Endodermal cell (in vitro differentiated cells): ENCODE results near the gene ARID5A. TPM values are rescaled to one million over a fixed set of nuclear protein-coding genes. Genes with fewer than 3 reads are reported as not detected.

Experiments used
- DNase-seq: peaks from one replicate; pipeline ENCODE4 v3.0.0-alpha.2; 2017
- H3K27ac ChIP-seq: 2 replicates; pipeline ENCODE4 v1.5.1; 2013; ENCODE audit warnings: mild to moderate bottlenecking, low read depth, low read length, moderate library complexity
- H3K27me3 ChIP-seq: 2 replicates; pipeline ENCODE4 v1.6.1; 2013; ENCODE audit warnings: mild to moderate bottlenecking, low read length, moderate library complexity; ENCODE audit not compliant: insufficient read depth, control insufficient read depth, poor library complexity, severe bottlenecking
- H3K36me3 ChIP-seq: 2 replicates; pipeline ENCODE4 v1.7.0; 2013; ENCODE audit warnings: mild to moderate bottlenecking, low read length, moderate library complexity; ENCODE audit not compliant: control insufficient read depth, insufficient read depth
- H3K4me1 ChIP-seq: one replicate; pipeline ENCODE4 v1.7.0; 2013; ENCODE audit warnings: low read length; ENCODE audit not compliant: control insufficient read depth, insufficient read depth
- H3K4me3 ChIP-seq: 2 replicates; pipeline ENCODE4 v1.5.1; 2013; ENCODE audit warnings: mild to moderate bottlenecking, low read length, moderate library complexity
- H3K9ac ChIP-seq: 2 replicates; pipeline ENCODE4 v1.6.1; 2013; ENCODE audit warnings: mild to moderate bottlenecking, low read length, moderate library complexity; ENCODE audit not compliant: poor library complexity, severe bottlenecking; ENCODE audit errors: extremely low read depth
- H3K9me3 ChIP-seq: 2 replicates; pipeline ENCODE4 v1.6.1; 2013; ENCODE audit warnings: mild to moderate bottlenecking, low read length, moderate library complexity; ENCODE audit not compliant: control insufficient read depth
- H3K27ac Mint-ChIP-seq: 2 replicates; pipeline ENCODE4 v1.8.0; 2020; ENCODE audit warnings: mixed read lengths
- H3K27me3 Mint-ChIP-seq: 2 replicates; pipeline ENCODE4 v1.8.0; 2021; ENCODE audit warnings: mild to moderate bottlenecking, mixed read lengths; ENCODE audit not compliant: insufficient read depth
- H3K36me3 Mint-ChIP-seq: 2 replicates; pipeline ENCODE4 v1.8.0; 2020; ENCODE audit warnings: low read depth, mixed read lengths
- H3K4me1 Mint-ChIP-seq: 2 replicates; pipeline ENCODE4 v1.8.0; 2020; ENCODE audit warnings: mixed read lengths
- H3K4me3 Mint-ChIP-seq: 2 replicates; pipeline ENCODE4 v1.8.0; 2020; ENCODE audit warnings: mild to moderate bottlenecking, moderate library complexity, mixed read lengths
- H3K9me3 Mint-ChIP-seq: 2 replicates; pipeline ENCODE4 v1.8.0; 2020; ENCODE audit warnings: mild to moderate bottlenecking, mixed read lengths
- WGBS, 2 experiments: methylation state at CpG; one replicate each; pipeline versions ENCODE4 v1.1.5 to v1.1.7; 2013; ENCODE audit warnings: missing lambda C conversion rate in 2 of 2, mixed read lengths in 1 of 2; ENCODE audit not compliant: insufficient coverage in 1 of 2, insufficient read length in 1 of 2; 5-methylcytosine and 5-hydroxymethylcytosine counted together
- total RNA-seq, 2 donors: library from RNA; stranded (reverse); fragmentation: NEBNext Ultra II Directional in 1 of 2; extraction: Animal tissue kit (Norgen Biotek cat#: 25700) in 1 of 2; gene quantifications; 2 replicates in 1 of 2; 3 replicates in 1 of 2; pipeline ENCODE4 v1.2.1, GENCODE V29; 2021
- TF ChIP-seq, protein P1 (sequence below): fragments of 200-600 bp; sonication (generic); conservative IDR thresholded peaks from 2 replicates; pipeline ENCODE4 v1.5.0; 2021; ENCODE audit warnings: antibody characterized with exemption, mild to moderate bottlenecking

Gene ARID5A
- total RNA-seq, 2 donors from 2014 or later = 1.8 to 3.5 TPM

DNA sequence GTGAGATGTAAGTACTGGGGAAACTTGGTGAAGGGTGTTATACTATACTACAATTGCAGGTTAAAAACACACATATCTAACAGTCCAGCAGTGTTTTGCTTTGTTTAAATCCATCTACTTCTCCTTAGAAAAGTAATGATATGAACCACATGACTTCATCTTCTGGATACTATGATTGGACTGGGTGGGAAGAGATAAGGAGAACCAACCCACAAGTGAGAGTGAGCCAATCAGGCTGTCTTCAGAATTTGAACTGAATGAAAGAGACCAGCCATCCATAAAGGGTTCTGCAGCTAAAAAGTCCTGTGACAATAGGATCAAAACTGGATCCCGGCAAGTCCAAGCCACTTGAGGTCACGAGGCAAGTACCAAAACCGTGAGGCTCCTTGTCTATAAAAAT, 54.9 kb downstream of the ARID5A start:
- H3K4me1 Mint-ChIP-seq = no peaks in the 10 kb centered on the region

DNA sequence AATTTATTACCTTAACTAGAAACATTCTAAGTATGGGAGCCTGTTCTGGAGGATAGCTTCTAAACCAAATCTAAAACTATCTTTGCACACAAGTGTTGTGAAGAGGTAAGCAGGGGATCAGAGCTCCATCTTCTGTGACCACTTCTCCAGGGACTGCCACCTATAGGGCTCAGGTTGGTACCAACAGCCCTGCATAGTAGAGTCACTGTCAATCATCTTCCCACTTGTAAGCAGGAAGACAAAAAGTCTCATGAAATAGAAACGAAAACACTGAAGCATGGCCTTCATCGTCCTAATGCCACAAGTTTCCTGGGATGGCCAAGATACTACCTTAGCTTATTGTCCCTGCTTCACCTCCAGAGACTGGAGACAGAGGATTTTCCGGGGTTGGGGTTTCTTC, 57.7 kb downstream of the ARID5A start:
- Mint-ChIP-seq H3K4me3 (no peak overlapping the region), H3K27ac (no peak overlapping the region), H3K4me1 (no peaks in the 10 kb centered on the region), H3K9me3 (no peaks in the 10 kb centered on the region), H3K27me3 (no peaks in the 10 kb centered on the region), H3K36me3 (peaks cover 63% of the 10 kb centered on the region)
- WGBS, 2 experiments = 96% methylated on average over 2 to 3 of the region's 3 CpGs
- H3K9ac ChIP-seq = no peak overlapping the region
- no peaks in the 10 kb centered on the region for H3K9me3 ChIP-seq
- H3K27me3 ChIP-seq = no peaks in the 10 kb centered on the region
- TF ChIP-seq, protein P1, sequence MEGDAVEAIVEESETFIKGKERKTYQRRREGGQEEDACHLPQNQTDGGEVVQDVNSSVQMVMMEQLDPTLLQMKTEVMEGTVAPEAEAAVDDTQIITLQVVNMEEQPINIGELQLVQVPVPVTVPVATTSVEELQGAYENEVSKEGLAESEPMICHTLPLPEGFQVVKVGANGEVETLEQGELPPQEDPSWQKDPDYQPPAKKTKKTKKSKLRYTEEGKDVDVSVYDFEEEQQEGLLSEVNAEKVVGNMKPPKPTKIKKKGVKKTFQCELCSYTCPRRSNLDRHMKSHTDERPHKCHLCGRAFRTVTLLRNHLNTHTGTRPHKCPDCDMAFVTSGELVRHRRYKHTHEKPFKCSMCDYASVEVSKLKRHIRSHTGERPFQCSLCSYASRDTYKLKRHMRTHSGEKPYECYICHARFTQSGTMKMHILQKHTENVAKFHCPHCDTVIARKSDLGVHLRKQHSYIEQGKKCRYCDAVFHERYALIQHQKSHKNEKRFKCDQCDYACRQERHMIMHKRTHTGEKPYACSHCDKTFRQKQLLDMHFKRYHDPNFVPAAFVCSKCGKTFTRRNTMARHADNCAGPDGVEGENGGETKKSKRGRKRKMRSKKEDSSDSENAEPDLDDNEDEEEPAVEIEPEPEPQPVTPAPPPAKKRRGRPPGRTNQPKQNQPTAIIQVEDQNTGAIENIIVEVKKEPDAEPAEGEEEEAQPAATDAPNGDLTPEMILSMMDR = no peak
- H3K27ac ChIP-seq = no peak overlapping the region
- peaks cover 75% of the 10 kb centered on the region for H3K36me3 ChIP-seq
- no peak overlapping the region for H3K4me3 ChIP-seq
- H3K4me1 ChIP-seq = no peaks in the 10 kb centered on the region
- no peak for DNase-seq

More for the DNA sequence above, 54.9 kb downstream of the ARID5A start:
- H3K36me3 Mint-ChIP-seq = peaks cover 43% of the 10 kb centered on the region
- no peaks in the 10 kb centered on the region for H3K9me3 Mint-ChIP-seq
- TF ChIP-seq, protein P1 = no peak
- no peaks in the 10 kb centered on the region for H3K4me1 ChIP-seq
- H3K27me3 Mint-ChIP-seq = no peaks in the 10 kb centered on the region
- no peak overlapping the region for H3K4me3 ChIP-seq
- H3K27ac Mint-ChIP-seq = no peak overlapping the region
- no peaks in the 10 kb centered on the region for H3K27me3 ChIP-seq
- H3K36me3 ChIP-seq = peaks cover 55% of the 10 kb centered on the region
- H3K9ac ChIP-seq = no peak overlapping the region
- H3K27ac ChIP-seq = no peak overlapping the region
- no peak for DNase-seq
- H3K4me3 Mint-ChIP-seq = no peak overlapping the region
- 90 to 96% methylated on average over 3 of the region's 3 CpGs for WGBS, 2 experiments
- H3K9me3 ChIP-seq = no peaks in the 10 kb centered on the region

DNA sequence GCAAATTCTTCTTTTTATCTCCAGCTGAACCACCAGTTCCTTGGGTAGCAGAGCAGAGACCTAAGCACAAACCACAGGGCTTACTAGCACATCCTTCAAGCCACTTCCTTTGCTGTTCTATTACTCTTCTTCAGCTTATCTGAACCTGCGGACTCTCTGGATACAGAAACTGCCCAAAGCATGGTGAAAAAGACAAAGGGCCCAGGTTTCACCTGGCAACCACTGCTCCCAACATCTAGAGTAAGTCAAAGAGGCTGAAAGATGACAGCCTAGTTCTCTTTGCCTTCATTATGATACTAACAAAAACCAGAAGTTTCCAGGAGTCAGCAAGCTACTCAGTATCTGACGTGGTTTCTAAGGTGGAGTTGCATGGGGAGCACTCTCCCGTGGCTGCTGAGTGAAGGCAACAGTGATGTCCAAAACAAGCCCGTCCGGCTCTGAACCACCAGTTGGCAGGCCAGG, 58.2 kb downstream of the ARID5A start:
- H3K4me3 ChIP-seq = no peak overlapping the region
- no peak overlapping the region for H3K27ac ChIP-seq
- Mint-ChIP-seq H3K36me3 (peaks cover 66% of the 10 kb centered on the region), H3K4me1 (no peaks in the 10 kb centered on the region), H3K4me3 (no peak overlapping the region), H3K9me3 (no peaks in the 10 kb centered on the region), H3K27me3 (no peaks in the 10 kb centered on the region), H3K27ac (no peak overlapping the region)
- WGBS, 2 experiments = 90 to 100% methylated on average over 5 of the region's 5 CpGs
- peaks cover 80% of the 10 kb centered on the region for H3K36me3 ChIP-seq
- no peaks in the 10 kb centered on the region for H3K9me3 ChIP-seq
- H3K9ac ChIP-seq = no peak overlapping the region
- no peaks in the 10 kb centered on the region for H3K4me1 ChIP-seq
- DNase-seq = no peak
- no peaks in the 10 kb centered on the region for H3K27me3 ChIP-seq
- TF ChIP-seq, protein P1 = no peak
